ENCODE results near the gene KIAA1671. TPM values are rescaled to one million over a fixed set of nuclear protein-coding genes. Genes with fewer than 3 reads are reported as not detected.

KIAA1671 gene
- polyA plus RNA-seq, 1 donor from 2014 or later, result 3.0 TPM

DNA sequence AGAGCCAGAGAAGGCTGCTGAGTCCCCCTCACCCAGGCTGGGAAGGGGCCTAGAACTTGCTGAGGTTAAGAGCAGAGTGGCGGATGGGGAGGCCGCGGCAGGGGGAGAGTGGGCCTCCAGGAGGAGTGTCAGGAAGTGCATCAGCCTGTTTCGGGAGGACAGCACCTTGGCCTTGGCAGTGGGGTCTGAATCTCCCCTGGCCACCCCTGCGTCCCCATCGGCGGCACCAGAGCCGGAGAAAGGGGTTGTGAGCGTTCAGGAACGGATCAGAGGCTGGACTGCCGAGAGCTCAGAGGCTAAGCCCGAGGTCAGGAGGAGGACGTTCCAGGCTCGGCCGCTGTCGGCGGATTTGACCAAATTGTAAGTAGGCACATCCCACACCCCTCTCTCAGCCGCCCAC is 76.7 kb downstream of the KIAA1671 start:
- no peaks in the 10 kb centered on the region for H3K36me3 ChIP-seq (ENCODE audit: insufficient read depth, low read length)
- no peak overlapping the region for H3K9ac ChIP-seq (ENCODE audit: low read length)
- no peak overlapping the region for H3K27ac ChIP-seq (ENCODE audit: low read length)
- no peaks in the 10 kb centered on the region for H3K27me3 ChIP-seq (ENCODE audit: insufficient read depth, low read depth, low read length)
- no peaks in the 10 kb centered on the region for H3K9me3 ChIP-seq (ENCODE audit: low read length)
- no peak overlapping the region for H3K4me3 ChIP-seq (ENCODE audit: low read length)
- TF ChIP-seq, protein P1, sequence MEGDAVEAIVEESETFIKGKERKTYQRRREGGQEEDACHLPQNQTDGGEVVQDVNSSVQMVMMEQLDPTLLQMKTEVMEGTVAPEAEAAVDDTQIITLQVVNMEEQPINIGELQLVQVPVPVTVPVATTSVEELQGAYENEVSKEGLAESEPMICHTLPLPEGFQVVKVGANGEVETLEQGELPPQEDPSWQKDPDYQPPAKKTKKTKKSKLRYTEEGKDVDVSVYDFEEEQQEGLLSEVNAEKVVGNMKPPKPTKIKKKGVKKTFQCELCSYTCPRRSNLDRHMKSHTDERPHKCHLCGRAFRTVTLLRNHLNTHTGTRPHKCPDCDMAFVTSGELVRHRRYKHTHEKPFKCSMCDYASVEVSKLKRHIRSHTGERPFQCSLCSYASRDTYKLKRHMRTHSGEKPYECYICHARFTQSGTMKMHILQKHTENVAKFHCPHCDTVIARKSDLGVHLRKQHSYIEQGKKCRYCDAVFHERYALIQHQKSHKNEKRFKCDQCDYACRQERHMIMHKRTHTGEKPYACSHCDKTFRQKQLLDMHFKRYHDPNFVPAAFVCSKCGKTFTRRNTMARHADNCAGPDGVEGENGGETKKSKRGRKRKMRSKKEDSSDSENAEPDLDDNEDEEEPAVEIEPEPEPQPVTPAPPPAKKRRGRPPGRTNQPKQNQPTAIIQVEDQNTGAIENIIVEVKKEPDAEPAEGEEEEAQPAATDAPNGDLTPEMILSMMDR (IDR thresholded peaks at IDR 0.05; ENCODE audit: poor library complexity, severe bottlenecking), result no peak
- TF ChIP-seq MXI1 (conservative IDR thresholded peaks at IDR 0.05; ENCODE audit: poor library complexity, severe bottlenecking) (no peak), RAD21 (conservative IDR thresholded peaks at IDR 0.05) (no peak), TAF1 (IDR thresholded peaks at IDR 0.05; ENCODE audit: low read depth) (no peak), SMC3 (conservative IDR thresholded peaks at IDR 0.05; ENCODE audit: poor library complexity) (no peak), EZH2 (IDR thresholded peaks at IDR 0.05; ENCODE audit: borderline replicate concordance, insufficient read depth, low read length, poor library complexity, severe bottlenecking) (no peak), POLR2AphosphoS5 (IDR thresholded peaks at IDR 0.05) (no peak), EP300 (conservative IDR thresholded peaks at IDR 0.05; ENCODE audit: poor library complexity, severe bottlenecking) (no peak)
- TF ChIP-seq, protein P2, sequence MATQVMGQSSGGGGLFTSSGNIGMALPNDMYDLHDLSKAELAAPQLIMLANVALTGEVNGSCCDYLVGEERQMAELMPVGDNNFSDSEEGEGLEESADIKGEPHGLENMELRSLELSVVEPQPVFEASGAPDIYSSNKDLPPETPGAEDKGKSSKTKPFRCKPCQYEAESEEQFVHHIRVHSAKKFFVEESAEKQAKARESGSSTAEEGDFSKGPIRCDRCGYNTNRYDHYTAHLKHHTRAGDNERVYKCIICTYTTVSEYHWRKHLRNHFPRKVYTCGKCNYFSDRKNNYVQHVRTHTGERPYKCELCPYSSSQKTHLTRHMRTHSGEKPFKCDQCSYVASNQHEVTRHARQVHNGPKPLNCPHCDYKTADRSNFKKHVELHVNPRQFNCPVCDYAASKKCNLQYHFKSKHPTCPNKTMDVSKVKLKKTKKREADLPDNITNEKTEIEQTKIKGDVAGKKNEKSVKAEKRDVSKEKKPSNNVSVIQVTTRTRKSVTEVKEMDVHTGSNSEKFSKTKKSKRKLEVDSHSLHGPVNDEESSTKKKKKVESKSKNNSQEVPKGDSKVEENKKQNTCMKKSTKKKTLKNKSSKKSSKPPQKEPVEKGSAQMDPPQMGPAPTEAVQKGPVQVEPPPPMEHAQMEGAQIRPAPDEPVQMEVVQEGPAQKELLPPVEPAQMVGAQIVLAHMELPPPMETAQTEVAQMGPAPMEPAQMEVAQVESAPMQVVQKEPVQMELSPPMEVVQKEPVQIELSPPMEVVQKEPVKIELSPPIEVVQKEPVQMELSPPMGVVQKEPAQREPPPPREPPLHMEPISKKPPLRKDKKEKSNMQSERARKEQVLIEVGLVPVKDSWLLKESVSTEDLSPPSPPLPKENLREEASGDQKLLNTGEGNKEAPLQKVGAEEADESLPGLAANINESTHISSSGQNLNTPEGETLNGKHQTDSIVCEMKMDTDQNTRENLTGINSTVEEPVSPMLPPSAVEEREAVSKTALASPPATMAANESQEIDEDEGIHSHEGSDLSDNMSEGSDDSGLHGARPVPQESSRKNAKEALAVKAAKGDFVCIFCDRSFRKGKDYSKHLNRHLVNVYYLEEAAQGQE (IDR thresholded peaks at IDR 0.05; ENCODE audit: borderline replicate concordance), result no peak
- H4K20me1 ChIP-seq (ENCODE audit: insufficient read depth), result no peaks in the 10 kb centered on the region
- H3K9me2 ChIP-seq (ENCODE audit: insufficient read depth, low read length), result no peaks in the 10 kb centered on the region
- H3K79me2 ChIP-seq (replicated peaks; ENCODE audit: insufficient read depth, low read length), result no peaks in the 10 kb centered on the region
- no peak overlapping the region for H3K4me2 ChIP-seq (ENCODE audit: low read length)
- H3F3A ChIP-seq (ENCODE audit: insufficient read depth, low read length, poor library complexity, severe bottlenecking), result no peaks in the 10 kb centered on the region
- no peak overlapping the region for H2AFZ ChIP-seq (ENCODE audit: low read depth, low read length)

DNA sequence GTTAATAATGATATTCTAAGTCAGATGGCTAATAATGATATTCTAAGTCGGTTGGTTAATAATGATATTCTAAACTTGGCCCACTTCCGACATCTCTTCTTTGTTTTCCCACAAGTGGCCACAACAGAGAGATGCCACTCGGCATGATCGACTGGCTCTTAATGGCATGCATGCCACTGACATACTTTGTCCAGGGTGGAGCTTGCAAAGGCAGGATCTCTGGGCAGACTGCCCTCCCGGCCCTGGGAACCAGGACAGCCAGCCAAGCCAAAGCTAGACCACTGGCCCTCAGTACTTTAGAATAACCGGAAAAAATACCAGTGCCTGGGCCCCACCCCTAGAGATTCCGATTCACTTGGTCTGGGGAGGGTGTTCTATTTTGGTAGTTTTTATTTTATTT is 78.1 kb downstream of the KIAA1671 start:
- no peaks in the 10 kb centered on the region for H4K20me1 ChIP-seq (ENCODE audit: insufficient read depth)
- H3K27me3 ChIP-seq (ENCODE audit: insufficient read depth, low read depth, low read length), result no peaks in the 10 kb centered on the region
- H3K27ac ChIP-seq (ENCODE audit: low read length), result no peak overlapping the region
- no peaks in the 10 kb centered on the region for H3F3A ChIP-seq (ENCODE audit: insufficient read depth, low read length, poor library complexity, severe bottlenecking)
- no peak overlapping the region for H2AFZ ChIP-seq (ENCODE audit: low read depth, low read length)
- H3K79me2 ChIP-seq (replicated peaks; ENCODE audit: insufficient read depth, low read length), result no peaks in the 10 kb centered on the region
- no peak overlapping the region for H3K9ac ChIP-seq (ENCODE audit: low read length)
- H3K9me2 ChIP-seq (ENCODE audit: insufficient read depth, low read length), result no peaks in the 10 kb centered on the region
- no peaks in the 10 kb centered on the region for H3K9me3 ChIP-seq (ENCODE audit: low read length)
- no peak overlapping the region for H3K4me3 ChIP-seq (ENCODE audit: low read length)
- no peaks in the 10 kb centered on the region for H3K36me3 ChIP-seq (ENCODE audit: insufficient read depth, low read length)
- TF ChIP-seq RAD21 (conservative IDR thresholded peaks at IDR 0.05) (no peak), TAF1 (IDR thresholded peaks at IDR 0.05; ENCODE audit: low read depth) (no peak), POLR2AphosphoS5 (IDR thresholded peaks at IDR 0.05) (no peak), MXI1 (conservative IDR thresholded peaks at IDR 0.05; ENCODE audit: poor library complexity, severe bottlenecking) (no peak), SMC3 (conservative IDR thresholded peaks at IDR 0.05; ENCODE audit: poor library complexity) (no peak), EZH2 (IDR thresholded peaks at IDR 0.05; ENCODE audit: borderline replicate concordance, insufficient read depth, low read length, poor library complexity, severe bottlenecking) (no peak), EP300 (conservative IDR thresholded peaks at IDR 0.05; ENCODE audit: poor library complexity, severe bottlenecking) (no peak)
- TF ChIP-seq, protein P2 (IDR thresholded peaks at IDR 0.05; ENCODE audit: borderline replicate concordance), result no peak
- TF ChIP-seq, protein P1 (IDR thresholded peaks at IDR 0.05; ENCODE audit: poor library complexity, severe bottlenecking), result no peak
- H3K4me2 ChIP-seq (ENCODE audit: low read length), result no peak overlapping the region
